GM20431 (cell line): Measurements from ENCODE around the gene ZNF652.

Experiments used
- in situ Hi-C: fragments of 300-500 bp; cut with MseI, MboI; formaldehyde crosslinking; loops from one replicate; pipeline ENCODE4 v1.15.0; 2020; ENCODE audit warnings: low sequenced_read_pairs; ENCODE audit not compliant: unreplicated experiment

Gene ZNF652

GRCh38 chr17:49361902-49362722 is at the start of gene ZNF652:
TSS of gene ZNF652 (minus strand) at chr17:49362250. CDS start at chr17:49317725, 44,525 bp downstream.
- in situ Hi-C loops, result no loop called here

- in situ Hi-C loops, result no loop called here
Observed at GRCh38 chr17:49409066-49409465, 47.0 kb upstream of the ZNF652 start.

- in situ Hi-C loops, result no loop called here
Observed at GRCh38 chr17:49407981-49408501, 46.0 kb upstream of the ZNF652 start.

GRCh38 chr17:49407086-49407485 is 45.0 kb upstream of the ZNF652 start:
- in situ Hi-C loops, result no loop called here

GRCh38 chr17:49406421-49407061 is 44.5 kb upstream of the ZNF652 start:
- in situ Hi-C loops, result no loop called here

- in situ Hi-C loops, result no loop called here
Observed at GRCh38 chr17:49404906-49405305, 42.9 kb upstream of the ZNF652 start.

GRCh38 chr17:49404361-49404760 is 42.3 kb upstream of the ZNF652 start:
- in situ Hi-C loops, result no loop called here

- in situ Hi-C loops, result no loop called here
Observed at GRCh38 chr17:49403514-49404289, 41.7 kb upstream of the ZNF652 start.

GRCh38 chr17:49402706-49403105 is 40.7 kb upstream of the ZNF652 start:
- in situ Hi-C loops, result no loop called here

GRCh38 chr17:49401971-49402611 is 40.0 kb upstream of the ZNF652 start:
- in situ Hi-C loops, result no loop called here

- in situ Hi-C loops, result no loop called here
Observed at GRCh38 chr17:49399995-49400394, 37.9 kb upstream of the ZNF652 start.

GRCh38 chr17:49397586-49397985 is 35.5 kb upstream of the ZNF652 start:
- in situ Hi-C loops, result no loop called here

- in situ Hi-C loops, result no loop called here
Observed at GRCh38 chr17:49393491-49394255, 31.6 kb upstream of the ZNF652 start.

- in situ Hi-C loops, result no loop called here
Observed at GRCh38 chr17:49390548-49391324, 28.7 kb upstream of the ZNF652 start.

GRCh38 chr17:49389514-49390347 is 27.7 kb upstream of the ZNF652 start:
- in situ Hi-C loops, result loop anchor here (10.0 kb wide), 1 partner anchor 75 kb away; no protein-coding TSS in a partner anchor

GRCh38 chr17:49388692-49389513 is 26.9 kb upstream of the ZNF652 start:
- in situ Hi-C loops, result loop anchor here (10.0 kb wide), 1 partner anchor 74 kb away; no protein-coding TSS in a partner anchor

GRCh38 chr17:49388290-49388640 is 26.2 kb upstream of the ZNF652 start:
- in situ Hi-C loops, result loop anchor here (10.0 kb wide), 1 partner anchor 73 kb away; no protein-coding TSS in a partner anchor
